Tibial nerve (tissue), 4 donors: Measurements from ENCODE around the gene GPR146. TPM values are rescaled to one million over a fixed set of nuclear protein-coding genes. Genes with fewer than 3 reads are reported as not detected.
A peak's percentile ranks its signal among the peaks of the same experiment; 100 is the strongest.

Experiments
- DNase-seq, 2 donors: peaks; one replicate each; pipeline ENCODE4 v3.0.0-alpha.2; 2019; ENCODE audit warnings: low spot score in 2 of 2
- H3K27ac ChIP-seq, 4 donors: fragments of 200-600 bp; sonication (generic) in 3 of 4; one replicate each; pipeline ENCODE4 v1.5.1; 2017 to 2019; ENCODE audit warnings: mild to moderate bottlenecking in 1 of 4
- H3K27me3 ChIP-seq, 2 donors: fragments of 200-600 bp; sonication (generic) in 1 of 2; one replicate each; pipeline versions ENCODE4 v1.5.1 to v1.6.0; 2017 to 2019
- H3K36me3 ChIP-seq, 3 donors: fragments of 200-600 bp; sonication (generic); one replicate each; pipeline ENCODE4 v1.5.1; 2018 to 2019
- H3K4me1 ChIP-seq, 4 donors: fragments of 200-600 bp; sonication (generic) in 3 of 4; one replicate each; pipeline ENCODE4 v1.5.1; 2017 to 2019
- H3K4me3 ChIP-seq, 4 donors: fragments of 200-600 bp; sonication (generic) in 3 of 4; one replicate each; pipeline ENCODE4 v1.5.1; 2017 to 2019; ENCODE audit warnings: mild to moderate bottlenecking in 1 of 4, moderate library complexity in 1 of 4
- H3K9me3 ChIP-seq, 4 donors: fragments of 200-600 bp; sonication (generic) in 3 of 4; one replicate each; pipeline ENCODE4 v1.5.1; 2017 to 2019
- CTCF ChIP-seq, 5 experiments: fragments of 200-600 bp in 3 of 5; fragments of 450-650 bp in 2 of 5; sonication (generic) in 3 of 5; IDR thresholded peaks; one replicate each; pipeline ENCODE4 v1.5.1; 2016 to 2019; ENCODE audit warnings: antibody characterized with exemption in 5 of 5, mild to moderate bottlenecking in 3 of 5, moderate library complexity in 2 of 5
- EP300 ChIP-seq, 2 donors: sonication (generic); formaldehyde crosslinking; IDR thresholded peaks; one replicate each; pipeline ENCODE4 v1.6.1; 2017; ENCODE audit warnings: antibody characterized with exemption in 2 of 2, mild to moderate bottlenecking in 1 of 2
- POLR2A ChIP-seq, 2 donors: fragments of 450-650 bp; IDR thresholded peaks; one replicate each; pipeline ENCODE4 v1.6.1; 2017; ENCODE audit warnings: antibody characterized with exemption in 2 of 2, mild to moderate bottlenecking in 2 of 2, moderate library complexity in 2 of 2
- WGBS, 2 donors: methylation state at CpG; one replicate each; pipeline ENCODE4 v1.1.5; 2018; 5-methylcytosine and 5-hydroxymethylcytosine counted together
- total RNA-seq, 4 donors: library from RNA; depleted of rRNA; stranded (reverse); fragments of >200 nt; gene quantifications; one replicate each; pipeline ENCODE4 v1.1.0, GENCODE V29; 2016

The GPR146 gene
- total RNA-seq, 4 donors from 2014 or later = 27.8 to 91.8 (median 59.1) TPM

GRCh38 chr7:1024876-1025742 lies 19.2 kb upstream of the GPR146 start:
- TF ChIP-seq POLR2A (IDR thresholded peaks at IDR 0.05) (no peak), CTCF (IDR thresholded peaks at IDR 0.05) (no peak), EP300 (IDR thresholded peaks at IDR 0.05) (no peak)
- no peaks in the 10 kb centered on the region for H3K9me3 ChIP-seq
- DNase-seq = no peak
- peaks cover 0 to 60% (median 0%) of the 10 kb centered on the region in 3 donors for H3K36me3 ChIP-seq
- no peaks in the 10 kb centered on the region for H3K27me3 ChIP-seq
- 89% methylated on average over 19 to 25 of the region's 25 CpGs for WGBS, 2 donors
- peak overlapping the region in 1 of 4 donors; percentile 99 for H3K27ac ChIP-seq
- peaks cover 0 to 62% (median 26%) of the 10 kb centered on the region in 4 donors for H3K4me1 ChIP-seq
- no peak overlapping the region for H3K4me3 ChIP-seq

DNA sequence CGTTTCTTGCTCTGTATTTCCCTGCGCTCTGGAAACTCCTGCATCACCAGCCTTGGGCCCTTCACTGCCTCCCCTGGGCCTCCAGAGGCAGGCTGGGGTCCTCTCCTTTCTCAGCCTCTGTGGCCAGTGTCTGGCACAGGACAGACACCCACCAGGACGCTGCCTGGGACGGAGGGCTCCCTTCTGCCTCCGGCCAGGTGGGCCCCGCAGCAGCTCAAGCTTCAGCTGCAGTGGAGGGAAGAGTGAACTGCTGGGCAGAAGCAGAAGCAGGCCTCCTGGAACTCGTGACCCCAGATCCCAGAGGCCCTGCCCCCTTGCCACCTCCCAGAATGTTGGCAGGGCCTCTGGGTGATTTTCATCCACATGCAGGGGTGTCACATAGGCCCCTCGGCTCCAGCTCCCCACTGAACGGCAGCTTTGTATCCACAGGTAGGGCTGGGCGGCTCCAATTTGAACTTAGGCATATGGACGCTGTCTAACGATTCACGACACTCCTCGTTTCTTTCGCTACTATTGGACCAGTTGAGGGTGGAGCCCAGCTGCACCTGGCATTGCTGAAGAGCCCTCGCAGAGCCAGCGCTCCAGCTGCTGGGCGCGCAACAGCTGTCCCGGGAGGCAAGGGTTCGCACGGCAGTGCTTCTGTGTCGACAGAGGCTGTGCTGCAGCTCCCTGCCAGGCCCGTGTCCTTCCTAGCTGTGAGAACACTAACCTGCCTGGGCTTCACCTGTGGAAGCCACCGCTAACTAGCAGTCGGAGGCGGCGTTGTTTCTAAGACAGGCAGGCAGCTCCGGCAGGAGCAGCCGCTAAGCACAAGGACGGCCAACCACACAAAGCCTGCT lies 18.4 kb upstream of the GPR146 start:
- DNase-seq = no peak
- Histone ChIP-seq H3K27ac (peak overlapping the region in 1 of 4 donors; percentile 99), H3K36me3 (peaks cover 0 to 51% (median 0%) of the 10 kb centered on the region in 3 donors), H3K4me3 (no peak overlapping the region), H3K4me1 (peaks cover 0 to 61% (median 26%) of the 10 kb centered on the region in 4 donors), H3K9me3 (no peaks in the 10 kb centered on the region), H3K27me3 (no peaks in the 10 kb centered on the region)
- TF ChIP-seq CTCF (IDR thresholded peaks at IDR 0.05) = no peak
- no peak for TF ChIP-seq POLR2A (IDR thresholded peaks at IDR 0.05)
- no peak for TF ChIP-seq EP300 (IDR thresholded peaks at IDR 0.05)
- WGBS, 2 donors = 89 to 93% methylated on average over 27 to 29 of the region's 31 CpGs

DNA sequence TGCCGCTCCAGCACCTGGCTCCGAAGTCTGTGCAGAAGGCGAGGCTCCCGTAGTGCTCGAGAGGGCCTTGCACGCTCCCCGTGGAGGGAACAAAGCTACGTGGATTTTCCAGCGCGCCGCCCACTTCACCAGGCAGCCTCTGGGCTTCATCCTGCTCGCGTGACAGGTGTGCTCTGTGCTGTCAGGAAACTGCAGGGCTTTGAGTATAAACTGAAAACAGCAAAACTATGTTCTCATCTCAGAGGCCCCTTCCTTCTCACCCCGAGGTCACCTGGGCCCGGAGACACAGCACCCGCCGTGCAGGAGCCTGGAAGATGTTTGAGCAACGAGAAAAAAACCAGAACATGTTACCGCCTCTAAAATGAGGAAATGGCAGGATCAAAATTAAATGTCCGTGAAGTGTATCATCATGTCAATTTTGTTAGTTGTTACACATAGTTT lies 17.6 kb upstream of the GPR146 start:
- Histone ChIP-seq H3K4me1 (peaks cover 0 to 61% (median 26%) of the 10 kb centered on the region in 4 donors), H3K4me3 (peak overlapping the region in 3 of 4 donors; percentile 72 to 95 (median 94)), H3K9me3 (no peaks in the 10 kb centered on the region), H3K36me3 (peaks cover 0 to 44% (median 0%) of the 10 kb centered on the region in 3 donors), H3K27ac (peak overlapping the region; percentile 94 to 99 (median 97)), H3K27me3 (no peaks in the 10 kb centered on the region)
- no peak for TF ChIP-seq CTCF (IDR thresholded peaks at IDR 0.05)
- TF ChIP-seq EP300 (IDR thresholded peaks at IDR 0.05) = no peak
- no peak for TF ChIP-seq POLR2A (IDR thresholded peaks at IDR 0.05)
- no peak for DNase-seq
- 78 to 84% methylated on average over 20 of the region's 20 CpGs for WGBS, 2 donors

- Histone ChIP-seq H3K4me1 (peaks cover 0 to 61% (median 26%) of the 10 kb centered on the region in 4 donors), H3K4me3 (peak overlapping the region; percentile 72 to 95 (median 88)), H3K36me3 (peaks cover 0 to 37% (median 0%) of the 10 kb centered on the region in 3 donors), H3K27ac (peak overlapping the region; percentile 94 to 99 (median 97)), H3K9me3 (no peaks in the 10 kb centered on the region), H3K27me3 (no peaks in the 10 kb centered on the region)
- DNase-seq = no peak
- 11 to 24% methylated on average over 38 to 42 of the region's 69 CpGs for WGBS, 2 donors
- TF ChIP-seq EP300 (IDR thresholded peaks at IDR 0.05) (peak in 1 of 2 donors; percentile 43), CTCF (IDR thresholded peaks at IDR 0.05) (no peak)
Observed at GRCh38 chr7:1027242-1028043, 16.9 kb upstream of the GPR146 start.
